NCI-H2227 treated with DMSO at 0.1 percent for 48 hours (cell line): ENCODE data around the gene TAF4B.
"Not testable (repeated sequence)": the region's sequence is repeated elsewhere in the genome, so short reads cannot be mapped to it uniquely, and the experiment has no call there.

Experiments
- DNase-seq: peaks from one replicate; lab custom pipeline; 2025; lab: John Stamatoyannopoulos, UW

TAF4B gene, protein sequence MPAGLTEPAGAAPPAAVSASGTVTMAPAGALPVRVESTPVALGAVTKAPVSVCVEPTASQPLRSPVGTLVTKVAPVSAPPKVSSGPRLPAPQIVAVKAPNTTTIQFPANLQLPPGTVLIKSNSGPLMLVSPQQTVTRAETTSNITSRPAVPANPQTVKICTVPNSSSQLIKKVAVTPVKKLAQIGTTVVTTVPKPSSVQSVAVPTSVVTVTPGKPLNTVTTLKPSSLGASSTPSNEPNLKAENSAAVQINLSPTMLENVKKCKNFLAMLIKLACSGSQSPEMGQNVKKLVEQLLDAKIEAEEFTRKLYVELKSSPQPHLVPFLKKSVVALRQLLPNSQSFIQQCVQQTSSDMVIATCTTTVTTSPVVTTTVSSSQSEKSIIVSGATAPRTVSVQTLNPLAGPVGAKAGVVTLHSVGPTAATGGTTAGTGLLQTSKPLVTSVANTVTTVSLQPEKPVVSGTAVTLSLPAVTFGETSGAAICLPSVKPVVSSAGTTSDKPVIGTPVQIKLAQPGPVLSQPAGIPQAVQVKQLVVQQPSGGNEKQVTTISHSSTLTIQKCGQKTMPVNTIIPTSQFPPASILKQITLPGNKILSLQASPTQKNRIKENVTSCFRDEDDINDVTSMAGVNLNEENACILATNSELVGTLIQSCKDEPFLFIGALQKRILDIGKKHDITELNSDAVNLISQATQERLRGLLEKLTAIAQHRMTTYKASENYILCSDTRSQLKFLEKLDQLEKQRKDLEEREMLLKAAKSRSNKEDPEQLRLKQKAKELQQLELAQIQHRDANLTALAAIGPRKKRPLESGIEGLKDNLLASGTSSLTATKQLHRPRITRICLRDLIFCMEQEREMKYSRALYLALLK

DNA sequence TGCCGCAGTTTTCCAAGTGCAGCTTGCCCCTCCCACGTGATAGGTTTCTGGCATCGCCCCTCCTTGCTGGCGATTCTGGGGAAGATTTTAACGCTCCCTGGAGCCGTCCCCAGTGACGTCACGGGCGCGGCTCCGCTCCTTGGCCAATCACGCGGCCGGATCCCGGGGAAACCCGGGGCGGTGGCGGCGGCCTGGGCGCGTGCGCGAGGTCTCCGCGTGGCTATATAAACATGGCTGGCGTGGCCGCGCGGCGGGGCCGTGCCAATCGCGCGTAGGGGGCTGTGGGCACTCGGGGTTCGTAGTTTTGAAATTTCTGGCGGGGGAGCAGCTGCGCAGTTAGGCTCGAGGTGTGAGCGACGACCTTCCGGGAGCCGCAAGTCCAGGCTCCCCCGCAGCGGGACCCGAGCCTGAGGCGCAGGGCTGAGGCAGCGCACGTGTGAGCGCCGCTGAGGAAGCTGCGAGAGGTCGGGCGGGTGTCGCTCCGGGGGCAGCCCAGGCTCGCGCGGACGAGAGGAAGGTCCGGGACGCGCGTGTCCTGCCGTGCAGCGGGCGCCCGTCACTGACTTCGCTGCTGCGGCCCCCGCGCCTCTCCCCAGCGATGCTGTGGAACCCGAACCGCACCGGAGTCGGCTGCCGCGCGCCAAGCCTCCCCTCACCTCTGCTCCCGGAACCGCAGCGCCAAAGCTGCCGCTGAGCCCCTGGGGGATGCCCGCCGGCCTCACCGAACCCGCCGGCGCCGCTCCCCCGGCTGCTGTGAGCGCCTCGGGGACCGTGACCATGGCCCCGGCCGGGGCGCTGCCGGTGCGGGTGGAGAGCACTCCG lies at the start of gene TAF4B:
Gene TAF4B, plus strand, starts transcription at position 217 of the 822 bp plus-strand sequence. Its CDS starts 489 bp downstream, at position 706.
- DNase-seq: peak; percentile 85

DNA sequence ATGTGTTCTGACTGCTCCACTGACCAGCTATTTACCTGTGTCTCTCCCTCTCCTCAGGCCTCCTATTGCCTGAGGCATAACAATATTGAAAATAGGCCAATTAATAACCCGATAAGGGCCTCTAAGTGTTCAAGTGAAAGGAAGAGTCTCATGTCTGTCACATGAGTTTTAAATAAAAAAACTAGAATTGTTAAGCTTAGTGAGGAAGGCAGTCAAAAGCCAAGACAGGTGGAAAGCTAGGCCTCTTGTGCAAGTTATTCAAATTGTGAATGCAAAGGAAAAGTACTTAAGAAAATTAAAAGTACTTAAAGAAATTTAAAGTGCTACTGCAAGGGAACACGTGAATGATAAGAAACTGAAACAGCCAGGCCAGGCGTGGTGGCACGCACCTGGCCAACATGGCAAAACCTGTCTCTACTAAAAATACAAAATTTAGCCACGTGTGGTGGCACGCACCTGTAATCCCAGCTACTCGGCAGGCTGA lies 44.9 kb upstream of the TAF4B start:
- no peak for DNase-seq

DNA sequence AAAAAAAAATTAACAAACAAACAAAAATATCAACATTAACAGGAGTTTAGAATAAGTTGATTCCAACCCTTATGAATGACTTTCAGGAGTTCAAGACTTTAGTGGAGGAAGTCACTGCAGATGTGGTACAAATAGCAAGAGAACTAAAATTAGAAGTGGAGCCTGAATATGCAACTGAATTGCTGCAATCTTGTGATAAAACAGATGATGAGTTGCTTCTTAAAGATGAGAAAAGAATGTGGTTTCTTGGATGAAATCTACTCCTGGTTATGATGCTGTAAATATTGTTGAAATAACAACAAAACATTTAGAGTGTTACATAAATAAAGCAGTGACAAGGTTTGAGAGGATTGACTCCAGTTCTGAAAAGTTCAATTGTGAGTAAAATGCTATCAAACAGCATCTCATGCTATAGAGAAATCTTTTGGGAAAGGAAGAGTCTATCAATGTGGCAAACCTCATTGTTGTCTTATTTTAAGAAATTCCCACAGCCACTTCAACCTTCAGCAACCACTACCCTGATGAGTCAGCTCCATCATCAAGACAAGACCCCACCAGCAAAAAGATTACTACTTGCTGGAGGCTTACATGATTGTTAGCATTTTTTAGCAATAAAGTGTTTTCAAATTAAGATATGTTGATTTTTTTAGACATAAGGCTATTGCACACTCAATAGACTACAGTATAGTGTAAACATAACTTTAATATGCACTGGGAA lies 42.7 kb upstream of the TAF4B start:
- no peak for DNase-seq

DNA sequence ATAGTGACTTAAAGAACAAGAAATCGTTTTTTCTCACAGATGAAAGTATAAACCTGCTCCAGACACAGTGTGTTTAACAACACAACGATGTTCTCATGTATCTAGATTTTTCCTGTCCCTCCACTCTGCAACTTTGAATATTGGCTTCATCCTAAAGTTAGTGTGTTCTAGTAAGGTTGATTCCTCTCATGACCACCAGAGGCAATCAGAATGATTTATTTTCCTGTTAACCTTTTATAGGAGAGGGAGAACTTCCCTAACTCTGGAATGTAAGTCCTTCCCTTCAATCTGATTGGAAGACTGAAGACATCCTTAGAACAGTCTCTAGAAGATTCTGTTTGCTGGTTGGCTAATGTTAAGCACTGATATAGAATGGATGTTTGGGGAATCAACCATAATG lies 41.0 kb upstream of the TAF4B start:
- no peak for DNase-seq

DNA sequence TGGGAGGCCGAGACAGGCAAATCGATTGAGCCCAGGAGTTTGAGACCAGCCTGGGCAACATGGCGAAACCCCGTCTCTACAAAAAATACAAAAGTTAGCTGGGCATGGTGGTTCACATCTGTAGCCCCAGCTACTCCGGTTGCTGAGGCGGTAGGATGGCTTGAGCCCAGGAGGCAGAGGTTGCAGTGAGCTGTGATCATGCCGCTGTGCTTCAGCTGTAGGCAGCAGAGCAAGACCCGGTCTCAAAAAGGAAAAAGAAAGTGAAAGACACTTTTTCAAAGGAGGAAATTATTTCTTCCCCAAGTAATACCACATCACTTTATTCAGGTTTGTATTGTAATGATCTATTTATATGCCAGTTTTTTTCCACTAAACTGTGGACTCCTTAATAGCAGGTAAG lies 35.7 kb upstream of the TAF4B start:
- no peak for DNase-seq

DNA sequence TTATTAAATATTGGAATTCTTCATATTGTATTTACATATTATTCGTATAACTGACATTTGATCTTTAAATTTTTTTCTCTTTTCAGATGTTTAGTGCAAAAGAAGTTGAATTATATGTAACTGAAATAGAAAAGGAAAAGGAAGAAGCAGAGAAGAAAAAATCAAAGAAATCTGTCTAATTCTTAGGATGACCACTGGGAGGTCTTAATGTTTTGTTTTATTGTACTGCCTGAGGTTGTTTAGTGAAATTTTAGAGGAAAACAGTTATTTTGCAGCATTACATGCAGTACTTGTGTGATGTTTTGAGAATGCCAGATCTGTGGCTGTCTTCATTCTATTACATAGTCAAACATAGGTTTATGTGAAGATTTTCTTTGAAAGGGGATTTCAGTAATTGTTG lies 34.0 kb upstream of the TAF4B start:
- DNase-seq: no peak

DNA sequence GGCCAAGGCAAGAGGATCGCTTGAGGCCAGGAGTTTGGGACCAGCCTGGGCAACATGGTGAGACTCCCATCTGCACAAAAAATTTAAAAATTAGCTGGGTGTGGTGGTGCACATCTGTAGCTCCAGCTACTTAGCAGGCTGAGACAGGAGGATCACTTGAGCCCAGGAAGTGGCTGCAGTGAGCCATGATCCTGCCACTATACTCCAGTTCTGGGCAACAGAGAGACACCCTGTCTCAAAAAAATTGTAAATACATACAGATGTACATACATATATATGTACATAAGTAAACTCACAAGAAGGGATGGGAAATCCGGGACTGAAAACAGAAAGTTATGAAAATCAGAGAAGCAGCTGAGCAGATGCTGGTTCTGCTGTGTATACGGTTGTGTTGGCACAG lies 29.6 kb upstream of the TAF4B start:
- DNase-seq: no peak

DNA sequence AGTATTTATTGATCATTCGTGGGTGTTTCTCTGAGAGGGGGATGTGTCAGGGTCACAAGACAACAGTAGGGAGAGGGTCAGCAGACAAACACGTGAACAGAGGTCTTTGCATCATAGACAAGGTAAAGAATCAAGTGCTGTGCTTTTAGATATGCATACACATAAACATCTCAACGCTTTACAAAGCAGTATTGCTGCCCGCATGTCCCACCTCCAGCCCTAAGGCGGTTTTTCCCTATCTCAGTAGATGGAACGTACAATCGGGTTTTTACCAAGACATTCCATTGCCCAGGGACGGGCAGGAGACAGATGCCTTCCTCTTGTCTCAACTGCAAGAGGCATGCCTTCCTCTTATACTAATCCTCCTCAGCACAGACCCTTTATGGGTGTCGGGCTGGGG lies 24.2 kb upstream of the TAF4B start:
- not testable (repeated sequence) for DNase-seq

DNA sequence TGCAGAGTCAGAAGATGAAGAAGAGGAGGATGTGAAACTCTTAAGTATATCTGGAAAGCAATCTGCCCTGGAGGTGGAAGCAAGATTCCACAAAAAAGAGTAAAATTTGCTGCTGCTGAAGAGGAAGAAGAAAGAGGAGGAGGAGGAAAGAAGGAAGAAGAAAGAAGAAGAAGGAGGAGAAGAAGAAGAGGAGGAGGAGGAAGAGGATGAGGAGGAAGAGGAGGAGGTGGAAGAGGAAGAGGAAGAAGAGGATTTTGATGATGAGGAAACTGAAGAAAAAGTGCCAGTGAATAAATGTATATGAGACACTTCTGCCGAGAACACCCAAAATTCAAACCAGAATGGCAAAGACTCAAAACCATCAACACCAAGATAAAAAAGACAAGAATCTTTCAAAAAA lies 20.9 kb upstream of the TAF4B start:
- DNase-seq: no peak

DNA sequence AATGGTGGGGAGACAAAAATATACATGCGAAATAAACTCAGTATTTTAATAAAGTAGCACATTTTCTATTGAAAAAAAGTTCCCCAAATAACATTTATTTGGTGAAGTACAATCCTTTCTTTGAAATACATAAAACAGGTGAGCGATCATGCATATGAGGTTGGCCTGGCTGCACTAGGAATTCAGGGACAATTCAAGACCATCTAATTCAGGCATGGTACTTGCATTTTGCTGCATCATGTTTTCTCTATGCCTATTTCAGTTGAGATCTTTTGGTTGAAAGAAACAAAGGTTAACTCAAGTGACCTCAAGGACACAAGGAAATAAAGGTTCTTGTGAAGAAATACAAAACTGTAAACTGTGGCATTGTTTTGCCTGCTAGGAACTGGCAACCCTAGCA lies 19.8 kb upstream of the TAF4B start:
- DNase-seq: no peak

DNA sequence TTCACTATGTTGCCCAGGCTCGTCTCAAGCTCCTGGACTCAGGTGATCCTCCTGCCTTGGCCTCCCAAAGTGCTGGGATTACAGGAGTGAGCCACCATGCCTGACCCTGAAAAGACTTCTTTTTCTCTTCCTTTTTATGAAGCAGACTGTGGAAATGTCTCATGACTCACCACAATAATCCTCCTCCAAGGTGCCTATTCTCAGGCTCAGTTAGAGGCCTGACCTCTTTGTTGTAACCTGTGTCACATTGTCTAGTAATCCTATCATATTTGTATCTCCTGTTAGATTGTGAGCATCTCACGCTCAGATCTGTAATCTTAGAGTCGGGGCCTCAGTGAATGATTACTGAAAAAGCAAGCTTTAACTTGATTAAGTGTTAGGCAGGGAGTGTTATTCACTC lies 18.3 kb upstream of the TAF4B start:
- no peak for DNase-seq

DNA sequence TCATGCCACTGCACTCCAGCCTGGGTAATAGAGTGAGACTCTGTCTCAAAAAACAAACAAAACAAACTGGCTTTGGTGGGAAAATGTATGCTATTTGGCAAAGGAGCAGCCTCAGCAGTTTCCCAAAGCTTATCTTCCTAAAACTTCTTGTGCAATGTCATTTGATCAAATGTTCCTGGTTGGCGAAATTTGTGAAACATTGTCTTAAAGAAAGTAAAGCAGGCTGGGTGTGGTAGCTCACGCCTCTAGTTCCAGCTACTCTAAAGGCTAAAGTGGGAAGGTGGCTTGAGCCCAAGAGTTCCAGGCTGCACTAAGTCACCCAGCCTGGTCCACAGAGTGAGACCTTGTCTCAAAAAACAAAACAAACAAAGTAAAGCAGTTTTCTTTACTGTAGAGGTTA lies 17.3 kb upstream of the TAF4B start:
- DNase-seq: no peak

DNA sequence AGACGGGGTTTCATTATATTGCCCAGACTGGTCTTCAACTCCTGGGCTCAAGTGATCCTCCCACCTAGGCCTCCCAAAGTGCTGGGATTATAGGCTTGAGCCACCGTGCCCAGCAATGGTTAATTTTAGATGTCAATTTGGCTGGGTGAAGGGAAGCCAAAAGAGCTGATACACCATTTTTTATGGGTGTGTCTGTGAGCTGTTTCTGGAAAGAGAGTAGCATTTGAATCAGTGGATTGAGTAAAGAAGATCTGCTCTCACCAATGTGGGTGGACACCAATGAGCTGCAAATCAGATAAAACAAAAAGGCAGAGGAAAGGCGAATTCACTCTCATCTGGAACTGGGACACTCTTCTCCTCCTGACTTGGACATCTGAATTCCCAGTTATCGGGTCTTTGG lies 16.1 kb upstream of the TAF4B start:
- no peak for DNase-seq

DNA sequence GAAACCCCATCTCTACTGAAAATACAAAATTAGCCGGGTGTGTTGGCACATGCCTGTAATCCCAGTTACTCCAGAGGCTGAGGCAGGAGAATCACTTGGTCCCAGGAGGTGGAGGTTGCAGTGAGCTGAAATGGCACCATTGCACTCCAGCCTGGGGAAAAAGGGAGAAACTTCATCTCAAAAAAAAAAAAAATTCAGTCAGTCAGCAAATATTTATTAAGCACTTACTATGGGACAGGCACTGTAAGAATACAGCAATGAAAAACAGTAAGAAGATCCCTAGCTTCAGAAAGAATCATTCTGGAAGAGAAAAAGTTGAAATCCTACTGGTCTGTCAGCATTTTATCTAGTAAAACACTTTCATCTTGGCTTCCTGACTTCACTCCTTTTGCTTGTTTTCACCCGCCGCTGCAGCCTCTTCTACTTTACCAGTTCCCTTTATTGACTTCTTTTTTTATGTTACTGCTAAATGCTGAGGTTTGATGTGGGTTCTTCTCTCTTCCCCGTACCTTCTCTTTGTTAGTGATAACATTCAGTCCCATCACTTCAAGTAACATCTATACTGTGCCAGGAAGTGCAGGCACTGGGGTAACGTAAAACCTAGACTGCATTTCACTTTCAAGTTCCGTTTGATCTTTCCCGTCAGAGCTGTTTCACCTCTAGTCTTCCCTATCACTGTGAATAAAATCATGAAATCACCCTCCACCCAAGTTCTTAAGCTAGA lies 10.8 kb upstream of the TAF4B start:
- DNase-seq: no peak

DNA sequence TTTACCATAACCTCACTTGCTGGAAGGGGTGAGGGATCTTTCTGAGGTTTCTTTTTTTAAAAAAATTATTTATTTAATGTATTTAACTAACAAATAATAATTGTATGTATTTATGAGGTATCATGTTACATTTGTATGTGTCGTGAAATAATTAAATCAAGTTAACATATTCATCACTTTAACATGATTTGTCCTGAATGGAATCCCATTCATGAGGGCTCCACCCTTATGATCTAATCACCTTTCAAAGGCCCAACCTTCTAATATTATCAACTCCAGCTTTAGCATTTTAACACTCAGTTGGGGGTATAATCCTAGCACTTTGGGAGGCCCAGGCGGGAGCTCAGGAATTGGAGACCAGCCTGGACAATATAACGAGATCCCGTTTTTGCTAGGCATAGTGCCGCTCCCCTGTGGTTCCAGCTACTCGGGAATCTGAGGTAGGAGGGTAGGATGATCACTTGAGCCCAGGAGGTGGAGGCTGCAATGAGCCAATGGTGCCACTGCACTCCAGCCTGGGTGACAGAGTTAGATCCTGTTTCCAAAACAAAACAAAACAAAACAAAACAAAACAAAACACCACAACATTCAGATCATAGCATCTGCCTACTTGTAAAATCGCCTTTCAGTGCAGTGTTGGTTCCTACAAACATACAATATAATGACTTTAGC lies 1.1 kb upstream of the TAF4B start:
- no peak for DNase-seq

DNA sequence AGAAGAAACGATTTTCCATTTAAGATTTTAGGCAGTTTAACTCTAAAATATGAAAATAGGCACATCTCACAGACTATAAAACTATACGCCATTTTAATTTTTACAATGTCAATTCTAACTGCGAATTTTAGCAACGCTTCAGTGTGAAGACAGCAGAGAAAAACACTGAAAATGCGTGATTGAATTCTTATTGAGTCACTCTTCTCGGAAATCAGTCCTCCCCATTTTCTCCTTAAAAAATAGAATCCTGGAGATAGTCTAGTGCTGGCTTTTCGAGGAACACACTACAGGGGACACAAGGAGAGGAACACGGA lies 373 bp upstream of the TAF4B start:
- no peak for DNase-seq

DNA sequence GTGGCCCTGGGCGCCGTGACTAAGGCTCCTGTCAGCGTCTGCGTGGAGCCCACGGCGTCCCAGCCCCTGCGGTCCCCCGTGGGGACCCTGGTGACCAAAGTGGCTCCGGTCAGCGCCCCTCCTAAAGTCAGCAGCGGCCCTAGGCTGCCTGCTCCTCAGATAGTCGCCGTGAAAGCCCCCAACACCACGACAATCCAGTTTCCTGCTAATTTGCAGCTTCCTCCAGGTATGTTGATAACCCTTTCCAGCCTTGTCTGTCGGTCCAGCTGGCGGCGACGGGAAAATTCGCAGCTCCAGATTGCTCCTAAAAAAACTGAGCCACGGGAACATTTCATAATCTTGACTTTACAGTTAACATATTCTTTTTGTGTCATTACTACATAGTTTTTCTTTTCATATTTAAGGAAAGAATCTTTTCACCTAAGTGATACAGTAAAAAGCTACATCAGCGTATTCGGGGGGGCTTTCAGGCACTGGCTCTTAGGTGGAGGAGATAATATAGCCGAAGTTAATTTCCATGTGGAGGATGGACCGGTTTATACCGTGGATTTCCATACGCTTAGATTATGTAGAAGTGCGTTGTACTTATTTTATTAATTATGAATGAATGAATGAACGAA lies 916 bp downstream of the TAF4B start:
- DNase-seq: no peak

DNA sequence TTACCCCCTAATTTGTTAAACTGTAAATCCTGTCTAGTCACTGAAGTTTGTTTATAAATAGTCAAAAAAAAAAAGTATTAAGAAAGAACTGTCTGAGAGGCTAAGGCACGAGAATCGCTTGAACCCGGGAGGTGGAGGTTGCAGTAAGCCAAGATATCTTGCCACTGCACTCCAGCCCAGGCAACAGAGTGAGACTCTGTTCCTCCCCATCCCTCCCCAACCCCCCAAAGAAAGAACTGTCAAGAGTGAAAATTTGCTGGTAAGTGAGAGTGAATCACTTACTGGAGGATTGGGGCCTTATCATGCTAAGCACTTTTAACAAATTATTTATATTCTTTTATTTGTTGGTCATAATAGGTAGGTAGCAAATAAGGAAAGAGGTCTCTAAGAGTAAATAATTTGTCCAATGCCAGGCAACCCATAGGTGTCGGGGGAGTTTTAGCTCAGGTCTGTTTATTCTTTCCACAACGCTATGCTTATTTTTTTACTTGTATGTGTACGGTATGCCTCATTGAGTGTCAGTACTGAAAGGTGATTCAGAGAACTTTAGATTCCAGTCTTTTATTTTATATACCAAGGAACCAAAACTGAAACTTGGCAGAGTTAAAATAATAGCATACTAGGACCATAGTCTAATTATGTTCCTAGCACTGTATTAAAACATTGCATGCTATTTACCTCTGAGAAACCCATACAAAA lies 2.5 kb downstream of the TAF4B start:
- DNase-seq: no peak

DNA sequence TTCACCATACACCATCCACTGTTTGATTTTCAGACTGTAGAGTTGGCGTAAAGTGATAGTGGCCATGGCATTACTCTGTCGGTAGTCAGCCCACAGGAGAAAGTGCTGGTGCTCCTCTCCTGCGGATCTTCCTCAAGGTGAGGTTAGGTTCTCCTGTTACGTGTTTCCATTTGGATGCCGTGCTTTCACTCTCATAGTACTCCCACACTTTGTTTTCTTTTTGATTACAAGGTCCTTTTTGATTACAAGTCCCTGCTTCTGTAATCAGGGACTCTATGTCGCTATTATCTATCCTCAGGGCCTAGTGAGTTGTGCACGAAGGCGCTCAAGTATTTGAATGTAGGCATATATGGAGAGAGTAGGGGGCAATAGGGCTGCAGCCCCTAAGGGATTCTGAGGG lies 4.3 kb downstream of the TAF4B start:
- no peak for DNase-seq
